Activated CD8-positive, alpha-beta memory T cell treated with anti-CD3 and anti-CD28 coated beads for 48 hours (primary cell): ENCODE measurements around the gene MKX.

Experiments used
- DNase-seq, 3 experiments: peaks; one replicate each; pipeline ENCODE4 v3.0.0-alpha.2; 2020; ENCODE audit warnings: low read depth in 2 of 3, low spot score in 2 of 3

The MKX gene

GRCh38 chr10:27655296-27655695 is 90.3 kb downstream of the MKX start:
- no peak for DNase-seq

DNA sequence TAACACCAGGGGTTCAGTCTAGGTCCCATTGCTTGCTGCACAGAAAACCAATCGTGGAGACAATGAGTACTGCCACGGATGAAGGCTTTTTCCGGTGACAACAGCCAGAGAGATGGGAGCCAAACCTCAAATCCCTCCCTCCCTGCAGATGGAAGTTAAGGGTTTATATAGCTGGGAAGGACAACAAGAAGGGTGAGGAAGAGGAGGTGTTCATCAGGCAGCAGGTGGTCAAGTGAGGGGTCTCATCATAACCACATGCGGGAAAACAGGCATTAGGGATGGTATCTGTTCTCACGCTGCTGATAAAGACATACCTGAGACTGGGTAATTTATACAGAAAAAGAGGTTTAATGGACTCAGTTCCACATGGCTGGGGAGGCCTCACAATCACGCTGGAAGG is 91.3 kb downstream of the MKX start:
- no peak for DNase-seq

GRCh38 chr10:27646604-27647175 is 98.9 kb downstream of the MKX start:
- DNase-seq: no peak

- DNase-seq: no peak
Observed at GRCh38 chr10:27646194-27646593, 99.4 kb downstream of the MKX start.

- no peak for DNase-seq
Observed at GRCh38 chr10:27644307-27644939, 101.2 kb downstream of the MKX start.

DNA sequence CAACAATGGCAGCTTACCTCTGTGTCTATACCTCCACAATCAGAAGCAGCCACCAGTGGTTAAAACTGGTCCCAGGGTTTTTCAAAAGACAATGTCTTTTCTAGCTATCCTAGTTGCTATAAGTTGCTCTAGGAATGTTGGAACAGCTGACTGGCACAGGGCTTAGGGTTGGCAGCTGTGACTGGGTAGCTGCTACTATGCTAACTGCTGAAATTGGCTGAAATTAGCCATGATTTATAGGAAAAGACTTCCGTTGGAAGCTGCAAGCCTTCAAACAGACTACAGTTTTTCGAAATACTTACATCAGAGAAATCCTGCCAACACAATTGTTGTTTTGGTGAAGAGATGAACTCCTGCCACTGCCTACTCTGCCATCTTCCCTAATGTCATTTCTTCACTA is 102.3 kb downstream of the MKX start:
- DNase-seq: no peak

GRCh38 chr10:27642023-27642589 is 103.5 kb downstream of the MKX start:
- no peak for DNase-seq

DNA sequence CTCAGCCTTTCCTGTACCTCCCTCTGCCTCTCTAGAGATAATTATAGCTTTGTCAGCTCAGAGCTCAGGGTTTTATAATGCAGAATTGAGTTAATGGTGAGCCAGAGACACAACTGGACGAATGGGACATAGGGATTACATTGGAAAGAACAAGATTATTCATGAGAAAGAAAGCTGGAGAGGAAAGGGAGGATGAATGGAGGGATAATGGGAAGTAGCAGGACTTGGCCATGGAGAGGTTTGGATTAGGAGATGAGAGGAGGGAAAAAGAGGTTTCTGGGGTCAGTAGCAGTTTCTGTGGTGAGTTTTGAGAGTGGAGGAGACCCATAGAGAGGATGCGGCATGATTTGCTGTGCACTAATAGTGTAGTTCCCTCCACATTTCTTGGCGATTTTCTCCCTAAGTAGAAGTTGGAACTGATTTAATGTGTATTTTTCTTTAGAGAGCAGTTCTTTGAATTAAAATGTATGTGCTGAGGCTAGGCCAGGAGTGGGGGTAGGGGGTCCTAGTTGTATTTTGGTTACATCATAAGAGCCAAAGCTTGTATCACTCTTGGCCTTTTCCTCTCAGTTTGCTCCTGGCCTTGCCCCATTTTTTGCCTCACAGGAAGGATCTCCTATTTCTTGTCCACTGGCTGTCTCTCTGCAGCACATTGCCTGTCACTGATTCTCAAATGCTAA is 107.4 kb downstream of the MKX start:
- no peak for DNase-seq

GRCh38 chr10:27637601-27638000 is 108.0 kb downstream of the MKX start:
- DNase-seq: no peak

- no peak for DNase-seq
Observed at GRCh38 chr10:27636816-27637215, 108.8 kb downstream of the MKX start.

GRCh38 chr10:27635699-27636270 is 109.8 kb downstream of the MKX start:
- no peak for DNase-seq

DNA sequence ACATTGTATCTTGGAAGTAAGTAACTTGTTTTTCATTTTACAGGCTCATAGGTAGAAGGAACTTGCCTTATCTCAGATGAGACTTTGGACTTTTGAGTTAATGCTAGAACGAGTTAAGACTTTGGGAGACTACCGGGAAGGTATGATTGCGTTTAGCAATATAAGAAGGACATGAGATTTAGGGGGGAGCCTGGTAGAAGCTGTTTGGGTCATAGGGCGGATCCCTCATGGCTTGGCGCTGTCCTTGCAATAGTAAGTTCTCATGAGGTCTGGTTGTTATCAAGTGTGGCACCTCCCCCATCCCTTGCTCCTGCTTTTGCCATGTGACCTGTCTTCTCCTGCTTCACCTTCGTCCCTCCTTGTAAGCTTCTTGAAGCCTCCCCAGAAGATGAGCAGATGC is 110.3 kb downstream of the MKX start:
- no peak for DNase-seq

GRCh38 chr10:27628621-27629020 is 117.0 kb downstream of the MKX start:
- no peak for DNase-seq

DNA sequence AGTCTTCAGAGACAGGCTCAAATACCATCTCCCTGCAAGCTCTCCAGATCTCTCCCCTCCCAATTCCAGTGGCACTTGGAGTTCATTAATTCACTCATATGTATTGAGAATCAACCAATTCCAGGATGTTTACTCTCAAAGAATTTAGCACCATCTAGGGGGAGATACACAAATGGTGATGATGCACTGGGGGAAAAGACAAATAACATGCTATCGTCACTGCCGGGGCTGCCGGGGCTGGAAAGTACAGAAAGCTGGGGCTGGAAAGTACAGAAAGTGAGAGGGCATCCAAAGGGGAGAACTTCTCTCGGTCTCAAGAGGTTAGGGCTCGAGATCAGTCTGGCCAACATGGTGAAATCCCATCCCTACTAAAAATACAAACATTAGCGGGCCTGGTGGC is 118.7 kb downstream of the MKX start:
- DNase-seq: no peak

- no peak for DNase-seq
Observed at GRCh38 chr10:27625452-27626211, 120.0 kb downstream of the MKX start.

DNA sequence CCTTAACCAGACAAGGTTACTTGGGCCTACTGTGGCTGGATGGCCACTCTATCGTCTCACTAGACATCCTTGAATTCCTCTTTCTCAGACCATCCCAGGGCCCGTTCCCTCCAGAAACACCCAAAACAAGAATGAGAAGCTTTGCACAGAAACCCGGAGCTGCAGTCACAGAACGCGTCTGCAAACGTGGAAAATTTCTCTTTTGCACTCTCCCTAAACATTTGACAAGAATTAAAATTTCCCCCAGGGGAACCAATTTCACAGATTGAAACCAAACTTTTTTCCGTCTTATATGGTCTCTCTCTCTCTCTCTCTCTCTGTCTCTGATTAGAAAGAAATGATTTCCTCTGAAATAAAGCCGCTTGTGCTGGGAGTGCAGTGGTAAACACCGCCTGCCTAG is 120.7 kb downstream of the MKX start:
- DNase-seq: no peak
